Measurements from ENCODE around the gene KCNQ1.

Gene KCNQ1

DNA sequence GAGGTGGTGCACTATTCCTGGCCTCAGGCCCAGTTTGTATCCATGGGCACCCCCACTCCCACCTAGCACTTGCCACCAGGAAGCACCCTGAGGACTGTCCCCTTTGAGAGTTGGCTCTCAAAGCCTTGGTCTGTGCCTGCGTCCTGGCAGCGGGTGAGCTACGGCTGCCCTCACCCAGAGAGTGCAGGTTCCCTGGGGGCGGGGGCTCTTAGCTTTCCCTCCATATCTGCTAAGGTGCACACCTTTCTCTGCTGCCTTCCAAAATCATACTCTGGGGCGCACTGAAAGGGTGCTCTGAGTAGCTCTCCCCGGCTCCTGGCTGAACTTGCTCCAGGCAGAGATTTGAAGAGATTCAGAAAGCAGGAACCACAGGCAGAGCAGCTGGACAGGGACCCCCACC lies 7.1 kb downstream of the KCNQ1 start:
- DNase-seq (ENCODE audit: low read depth, low spot score), result no peak
- H3K4me3 ChIP-seq (ENCODE audit: low read length), result no peak overlapping the region

DNA sequence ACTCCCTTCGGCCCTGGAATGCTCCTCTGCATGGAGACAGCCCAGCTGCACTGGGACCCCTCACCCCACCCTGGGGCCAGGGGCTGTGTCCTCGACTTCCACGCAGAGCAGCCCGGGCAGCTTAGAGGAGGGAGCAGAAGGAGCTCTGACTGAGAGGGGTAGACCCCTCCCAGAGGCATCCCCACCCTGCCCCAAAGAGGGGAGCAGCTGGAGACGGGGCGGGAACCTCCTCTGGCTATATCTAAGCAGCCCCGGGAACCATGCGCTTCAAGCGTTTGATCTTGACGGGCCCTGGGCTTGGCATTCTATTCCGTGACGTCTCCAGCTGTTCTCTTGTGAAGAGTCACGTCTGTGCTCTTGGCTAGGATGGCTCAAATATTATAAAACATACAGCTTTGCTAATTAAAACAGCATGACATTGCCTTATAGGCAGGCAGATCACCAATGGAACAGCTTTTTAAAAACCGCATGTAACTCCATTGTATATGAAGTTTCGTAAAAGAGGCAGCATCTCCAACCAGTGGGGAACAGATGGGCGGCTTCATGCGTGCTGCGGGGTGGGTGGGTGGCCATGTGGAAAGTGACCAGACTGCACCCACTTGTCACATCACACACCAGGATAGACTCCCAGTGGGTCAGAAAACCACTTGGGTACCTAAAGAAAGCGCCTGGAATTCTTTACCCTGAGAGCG lies 7.7 kb downstream of the KCNQ1 start:
- no peak for DNase-seq (ENCODE audit: low read depth, low spot score)

DNA sequence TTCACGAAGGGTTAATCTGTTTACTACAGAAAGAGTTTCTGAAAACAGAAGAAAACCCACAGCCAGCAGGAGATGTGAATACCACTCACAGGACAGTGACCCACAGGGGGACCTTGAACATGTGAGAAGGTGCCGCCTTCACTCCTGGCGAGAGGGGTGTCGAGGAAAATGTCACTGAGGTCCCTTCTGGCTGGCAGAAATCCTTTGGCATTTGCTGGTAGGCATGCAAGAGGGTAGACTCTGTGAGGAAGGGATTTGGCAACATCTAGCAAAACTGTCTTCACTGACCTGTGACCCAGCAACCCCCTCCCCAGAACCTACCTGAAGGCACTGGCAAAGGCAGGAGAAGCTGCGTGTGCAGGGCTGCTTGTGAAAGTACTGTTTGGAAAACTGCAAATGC lies 8.6 kb downstream of the KCNQ1 start:
- DNase-seq (ENCODE audit: low read depth, low spot score), result no peak
- no peak overlapping the region for H3K4me3 ChIP-seq (ENCODE audit: low read length)

More for the DNA sequence above, 7.7 kb downstream of the KCNQ1 start:
- no peak overlapping the region for H3K4me3 ChIP-seq (ENCODE audit: low read length)

DNA sequence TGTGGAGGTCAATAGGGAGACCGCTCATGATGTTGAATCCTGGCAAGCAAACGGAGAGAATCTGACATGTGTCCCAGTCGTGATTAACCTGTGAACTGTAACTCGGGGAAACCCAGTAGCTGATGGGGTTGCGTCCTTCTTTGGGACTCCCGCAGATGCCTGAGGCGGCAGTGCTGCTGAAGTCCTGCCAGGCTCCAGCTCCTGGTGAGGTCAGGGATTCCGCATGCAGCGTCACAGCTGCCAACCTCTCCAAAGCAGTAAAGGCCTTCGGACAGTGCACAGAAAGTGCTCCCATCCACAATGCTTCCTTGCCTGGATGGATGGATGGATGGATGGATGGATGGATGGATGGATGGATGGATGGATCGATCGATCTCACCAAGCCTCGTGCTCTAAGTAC lies 13.5 kb downstream of the KCNQ1 start:
- no peak for DNase-seq (ENCODE audit: low read depth, low spot score)

DNA sequence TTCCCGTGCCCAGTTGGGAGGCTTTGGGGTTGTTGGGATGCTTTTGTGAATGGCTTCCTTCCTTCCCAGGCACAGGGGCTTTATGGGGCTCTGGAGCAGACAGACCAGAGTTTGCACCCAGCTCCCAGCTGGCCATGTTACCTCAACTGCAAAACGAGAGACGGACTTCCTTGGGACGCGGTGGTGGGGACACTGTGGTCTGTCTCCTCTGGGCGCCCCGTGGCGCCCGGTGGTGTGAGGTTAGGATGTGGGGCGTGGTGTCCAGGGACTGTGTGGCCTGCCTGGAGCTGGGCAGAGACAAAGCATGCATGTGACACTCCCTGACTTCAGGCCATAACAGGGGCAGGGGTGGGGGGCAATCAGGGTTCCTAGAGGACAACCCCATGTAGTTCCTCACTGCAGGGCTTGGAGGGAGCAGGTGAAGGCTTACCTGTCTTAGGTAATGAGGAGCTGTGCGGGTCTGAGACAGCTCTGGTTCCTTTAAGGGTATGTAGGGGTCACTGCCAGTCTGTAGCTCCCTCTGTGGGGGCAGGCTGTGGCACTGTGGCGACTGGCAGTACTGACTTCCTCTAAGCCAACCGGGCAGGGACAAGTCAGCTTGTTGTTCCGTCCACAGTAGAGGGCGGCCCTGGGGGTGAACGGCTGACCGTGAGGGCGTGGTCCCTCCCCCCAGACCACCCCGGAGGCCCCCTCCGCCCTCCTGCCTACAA lies 14.4 kb downstream of the KCNQ1 start:
- no peak for DNase-seq (ENCODE audit: low read depth, low spot score)
- no peak overlapping the region for H3K4me3 ChIP-seq (ENCODE audit: low read length)

More for the DNA sequence above, 13.5 kb downstream of the KCNQ1 start:
- no peak overlapping the region for H3K4me3 ChIP-seq (ENCODE audit: low read length)

DNA sequence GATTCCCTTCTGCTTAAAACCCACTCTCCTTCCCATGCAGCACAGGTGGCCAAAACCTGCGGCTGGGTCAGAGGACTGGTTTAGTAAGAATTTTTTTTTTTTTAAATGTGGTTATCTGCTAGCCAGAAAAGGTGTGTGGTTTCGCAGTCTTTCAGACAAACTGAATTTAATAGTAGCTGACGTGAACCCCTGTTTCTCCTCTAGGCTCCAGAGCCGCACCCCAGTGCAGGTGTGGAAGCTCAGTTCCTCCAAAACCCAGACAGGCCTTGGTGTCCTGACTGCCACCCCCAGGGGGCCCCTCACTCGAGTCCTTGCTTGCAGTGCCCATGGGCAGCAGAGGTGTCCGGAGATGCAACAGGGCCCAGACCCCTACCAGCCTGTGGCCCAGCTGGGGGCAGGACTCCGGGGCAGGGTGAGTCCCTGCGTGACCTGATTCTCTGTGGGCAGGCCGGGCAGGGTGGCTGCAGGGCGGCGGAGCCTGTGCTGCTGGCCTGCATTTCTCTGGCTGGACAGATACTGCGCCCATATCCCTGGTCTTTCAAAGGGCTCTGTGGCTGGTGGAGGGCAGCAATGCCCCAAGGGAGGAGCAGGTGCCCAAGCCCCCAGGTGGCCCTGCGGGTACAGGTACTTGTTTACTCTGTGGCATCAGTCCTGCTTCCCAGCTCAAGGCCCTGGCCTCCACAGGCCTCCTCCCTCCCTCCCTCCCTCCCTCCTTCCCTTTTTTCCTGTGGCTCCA lies 15.2 kb downstream of the KCNQ1 start:
- no peak for DNase-seq (ENCODE audit: low read depth, low spot score)
- no peak overlapping the region for H3K4me3 ChIP-seq (ENCODE audit: low read length)

DNA sequence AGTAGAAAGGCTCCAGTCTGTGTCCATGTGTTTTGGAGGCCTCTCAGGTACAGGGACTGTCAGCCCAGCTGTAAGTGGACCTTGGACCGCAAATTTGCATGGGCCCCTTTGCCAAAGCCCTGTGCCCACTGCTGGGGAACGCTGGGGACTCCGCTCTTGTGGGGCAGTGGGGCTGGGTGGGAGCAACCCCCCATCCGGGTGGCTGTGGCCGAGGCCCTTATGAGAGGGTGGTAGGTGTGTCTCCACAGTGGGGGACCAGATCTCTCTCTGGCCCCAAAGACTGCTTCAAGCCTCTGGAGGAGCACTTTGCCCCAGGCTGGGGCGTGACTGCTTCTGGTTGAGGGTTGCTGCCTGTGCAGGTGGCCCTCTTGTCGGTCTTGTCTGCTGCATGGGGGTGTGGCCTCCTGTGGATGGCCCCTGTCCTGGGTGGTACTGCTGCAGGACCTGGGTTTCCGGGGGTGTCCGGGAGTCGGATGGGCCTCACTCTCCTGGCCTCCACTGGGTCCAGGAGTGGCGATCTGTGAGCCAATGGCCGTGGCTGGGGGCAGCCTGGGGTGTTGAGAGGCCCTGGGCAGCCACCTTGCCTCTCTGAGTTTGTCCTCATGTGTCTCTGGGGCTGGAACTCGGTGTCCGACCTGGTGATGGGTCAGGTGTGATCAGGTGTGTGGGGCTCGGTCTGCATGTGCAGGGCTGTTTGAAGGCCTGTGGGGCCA lies 15.9 kb downstream of the KCNQ1 start:
- no peak for DNase-seq (ENCODE audit: low read depth, low spot score)
- no peak overlapping the region for H3K4me3 ChIP-seq (ENCODE audit: low read length)

DNA sequence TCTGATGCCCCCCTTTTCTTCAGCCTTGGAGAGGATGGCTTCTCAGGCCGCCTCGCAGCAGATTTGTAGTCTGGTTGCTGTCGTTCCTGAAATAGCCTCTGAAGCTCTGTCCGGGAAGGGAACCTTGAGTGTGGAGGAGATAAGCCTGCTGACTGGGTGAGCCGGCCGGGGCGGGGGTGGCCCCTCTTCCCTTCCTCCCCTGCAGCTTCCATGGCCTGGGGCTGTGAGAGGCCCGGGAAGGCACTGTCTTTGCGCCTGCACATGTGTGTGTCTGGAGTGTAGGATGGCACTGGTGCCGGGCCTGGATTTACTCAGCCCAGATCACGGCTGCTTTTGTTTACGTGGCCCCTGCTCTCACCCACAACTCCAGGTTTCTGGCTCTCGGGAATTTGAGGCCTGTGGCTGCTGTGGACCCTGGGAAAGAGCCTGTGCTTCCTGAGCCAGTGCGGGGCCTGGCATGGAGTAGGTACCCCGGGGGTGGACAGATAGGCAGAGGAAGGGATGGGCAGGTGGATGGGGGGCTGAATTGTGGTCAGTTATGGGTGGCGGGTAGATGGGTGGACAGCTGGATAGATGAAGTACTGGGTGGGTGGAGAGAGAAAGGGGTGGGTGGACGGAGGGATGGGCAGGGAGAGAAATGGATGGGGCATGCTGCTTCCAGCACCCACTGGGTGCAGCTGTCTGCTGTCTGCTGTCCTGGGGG lies 16.6 kb downstream of the KCNQ1 start:
- DNase-seq (ENCODE audit: low read depth, low spot score), result no peak
- H3K4me3 ChIP-seq (ENCODE audit: low read length), result no peak overlapping the region

DNA sequence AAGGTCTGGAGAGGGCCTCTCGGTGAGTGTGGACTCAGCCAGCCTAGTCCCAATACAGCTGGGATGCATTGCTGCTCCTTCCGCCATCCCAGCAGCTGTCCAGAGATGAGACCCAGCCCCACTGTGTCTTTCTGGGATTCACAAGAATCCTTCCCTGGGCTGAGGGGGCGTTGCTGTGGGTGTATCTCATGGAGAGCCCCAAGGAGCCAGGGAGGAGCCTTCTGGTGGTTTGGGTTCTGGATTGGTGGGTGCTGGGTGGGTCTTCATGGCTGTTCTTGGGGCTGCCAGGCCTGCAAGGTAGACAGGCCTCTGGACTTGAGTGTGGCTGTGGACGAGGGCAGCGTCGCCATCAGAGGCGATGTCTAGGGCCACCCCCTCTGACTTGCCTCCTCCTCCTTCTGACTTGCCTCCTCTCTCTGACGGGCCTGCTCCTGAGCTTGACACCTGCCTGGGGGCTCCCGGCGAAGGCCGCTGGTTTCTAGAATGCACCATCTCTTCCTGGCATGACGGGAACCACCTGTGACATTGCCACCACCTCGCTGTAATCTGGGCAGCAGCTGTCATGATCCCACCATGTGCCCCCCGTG lies 17.2 kb downstream of the KCNQ1 start:
- no peak overlapping the region for H3K4me3 ChIP-seq (ENCODE audit: low read length)
- DNase-seq (ENCODE audit: low read depth, low spot score), result no peak

DNA sequence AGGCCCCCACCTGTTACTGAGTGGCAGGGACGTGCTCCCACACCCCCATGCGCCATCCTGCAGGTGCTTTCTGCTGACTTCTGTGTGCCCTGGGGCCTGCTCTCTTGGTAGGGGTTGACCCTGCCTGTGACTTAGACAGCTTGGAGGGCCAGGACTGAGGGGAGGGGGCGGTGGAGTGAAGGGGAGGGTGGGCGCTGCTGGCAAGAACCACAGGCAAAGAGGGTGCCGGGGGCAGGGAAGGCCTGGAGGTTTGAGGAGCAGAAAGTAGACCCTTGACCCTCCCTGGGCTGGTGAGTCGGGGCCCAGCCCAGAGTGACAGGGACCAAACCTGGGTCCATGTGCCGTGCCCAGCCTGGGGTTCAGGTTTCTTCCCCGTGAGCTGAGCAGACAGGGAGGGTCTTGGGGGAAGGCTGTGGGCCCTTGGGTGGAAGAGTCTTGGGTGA lies 17.8 kb downstream of the KCNQ1 start:
- no peak for DNase-seq (ENCODE audit: low read depth, low spot score)
- H3K4me3 ChIP-seq (ENCODE audit: low read length), result no peak overlapping the region

DNA sequence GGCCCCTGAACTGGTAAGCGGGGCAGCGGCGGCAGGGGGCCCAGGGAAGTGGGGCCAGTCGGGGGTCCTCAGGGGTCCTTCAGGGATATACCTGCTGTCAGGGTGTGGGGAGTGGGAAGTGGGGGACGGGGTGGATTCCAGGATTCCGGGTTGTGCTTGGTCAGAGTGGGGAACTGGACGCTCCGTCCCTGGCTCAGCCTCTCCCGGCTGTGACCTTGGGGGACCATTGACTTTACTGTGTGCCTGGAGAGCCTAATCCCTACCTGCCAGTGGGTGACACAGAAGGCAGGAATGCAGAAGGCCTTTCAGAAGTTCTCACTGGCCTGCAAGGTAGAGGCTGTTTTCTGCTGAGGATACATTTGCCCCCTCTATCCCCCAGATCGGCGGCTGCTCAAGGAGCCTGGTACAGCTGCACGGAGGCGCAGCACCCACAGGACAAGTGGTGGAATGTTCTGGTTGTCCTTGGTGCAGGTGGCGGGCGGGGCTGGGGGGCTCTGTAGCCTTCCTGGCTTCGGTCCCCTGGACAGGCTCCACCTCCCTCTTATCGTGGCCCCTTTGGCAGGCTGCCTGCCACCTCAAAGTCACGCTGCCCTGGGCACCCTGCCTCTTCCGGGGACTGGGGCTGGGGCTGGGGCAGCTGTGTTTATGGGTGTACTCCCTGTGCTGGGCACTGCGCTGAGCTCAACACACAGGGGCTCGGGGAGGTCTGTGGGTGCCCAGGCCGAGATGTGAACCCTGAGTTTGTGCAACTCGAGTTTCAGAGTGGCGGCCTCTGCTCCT lies 18.4 kb downstream of the KCNQ1 start:
- no peak for DNase-seq (ENCODE audit: low read depth, low spot score)
- H3K4me3 ChIP-seq (ENCODE audit: low read length), result no peak overlapping the region

DNA sequence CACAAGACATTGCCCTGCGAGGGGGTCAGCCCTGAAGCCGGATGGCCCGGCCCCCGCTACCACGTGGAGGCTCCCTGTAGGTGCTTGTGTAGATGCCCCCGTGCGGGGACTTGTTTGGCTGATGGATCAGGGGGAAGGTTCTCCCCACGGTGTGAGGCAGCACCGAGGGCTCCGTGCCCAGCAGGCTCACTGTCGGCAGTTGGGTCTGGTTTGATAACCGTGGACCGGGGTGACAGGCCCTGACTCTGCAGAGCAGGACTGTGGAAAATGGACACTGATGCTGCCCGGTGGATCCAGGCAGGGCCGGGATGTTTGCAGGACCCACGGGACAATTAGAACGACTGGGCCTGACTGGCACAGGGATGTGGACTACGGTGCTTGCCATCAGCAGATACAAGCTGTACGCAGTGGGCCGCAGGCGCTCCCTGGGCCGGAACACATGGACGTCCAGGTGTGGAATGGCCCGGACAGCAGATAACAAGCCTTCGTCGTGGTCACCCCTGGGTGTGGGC lies 19.0 kb downstream of the KCNQ1 start:
- no peak for DNase-seq (ENCODE audit: low read depth, low spot score)
- H3K4me3 ChIP-seq (ENCODE audit: low read length), result no peak overlapping the region

DNA sequence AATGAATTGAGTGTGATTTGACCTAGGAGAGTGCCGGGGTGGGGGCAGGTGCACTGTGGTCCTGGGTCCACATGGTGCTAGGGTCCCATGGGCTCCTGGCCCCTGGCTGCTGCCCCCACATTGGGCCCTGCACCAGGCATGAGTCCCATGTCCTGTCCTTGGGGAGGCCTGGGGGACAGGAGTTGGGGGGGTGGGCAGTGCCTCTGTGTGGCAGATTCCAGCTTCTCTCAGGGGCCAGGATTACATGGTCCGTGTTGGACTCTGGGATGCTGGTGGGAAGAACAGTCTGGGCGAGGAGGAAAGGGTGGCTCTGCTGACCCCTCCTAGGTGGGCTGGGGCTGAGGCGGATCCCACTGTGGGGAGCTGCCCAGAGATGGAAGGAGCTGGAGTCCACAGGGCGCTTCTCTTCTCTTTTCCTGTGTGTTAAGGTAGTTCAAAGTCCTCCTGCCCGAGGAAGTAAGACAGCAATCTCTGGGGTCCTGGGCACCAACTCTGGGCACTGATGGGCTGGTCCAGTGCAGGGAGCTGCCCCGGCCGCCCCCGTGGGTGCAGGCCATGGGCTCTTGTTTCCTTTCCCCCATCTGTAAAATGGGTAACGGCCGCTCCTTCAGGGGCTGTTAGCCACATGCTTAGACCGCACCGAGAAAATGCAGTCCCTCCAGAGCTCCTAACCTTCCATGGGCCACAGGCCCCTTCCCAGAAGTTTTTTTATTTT lies 19.8 kb downstream of the KCNQ1 start:
- no peak for DNase-seq (ENCODE audit: low read depth, low spot score)
- H3K4me3 ChIP-seq (ENCODE audit: low read length), result no peak overlapping the region

DNA sequence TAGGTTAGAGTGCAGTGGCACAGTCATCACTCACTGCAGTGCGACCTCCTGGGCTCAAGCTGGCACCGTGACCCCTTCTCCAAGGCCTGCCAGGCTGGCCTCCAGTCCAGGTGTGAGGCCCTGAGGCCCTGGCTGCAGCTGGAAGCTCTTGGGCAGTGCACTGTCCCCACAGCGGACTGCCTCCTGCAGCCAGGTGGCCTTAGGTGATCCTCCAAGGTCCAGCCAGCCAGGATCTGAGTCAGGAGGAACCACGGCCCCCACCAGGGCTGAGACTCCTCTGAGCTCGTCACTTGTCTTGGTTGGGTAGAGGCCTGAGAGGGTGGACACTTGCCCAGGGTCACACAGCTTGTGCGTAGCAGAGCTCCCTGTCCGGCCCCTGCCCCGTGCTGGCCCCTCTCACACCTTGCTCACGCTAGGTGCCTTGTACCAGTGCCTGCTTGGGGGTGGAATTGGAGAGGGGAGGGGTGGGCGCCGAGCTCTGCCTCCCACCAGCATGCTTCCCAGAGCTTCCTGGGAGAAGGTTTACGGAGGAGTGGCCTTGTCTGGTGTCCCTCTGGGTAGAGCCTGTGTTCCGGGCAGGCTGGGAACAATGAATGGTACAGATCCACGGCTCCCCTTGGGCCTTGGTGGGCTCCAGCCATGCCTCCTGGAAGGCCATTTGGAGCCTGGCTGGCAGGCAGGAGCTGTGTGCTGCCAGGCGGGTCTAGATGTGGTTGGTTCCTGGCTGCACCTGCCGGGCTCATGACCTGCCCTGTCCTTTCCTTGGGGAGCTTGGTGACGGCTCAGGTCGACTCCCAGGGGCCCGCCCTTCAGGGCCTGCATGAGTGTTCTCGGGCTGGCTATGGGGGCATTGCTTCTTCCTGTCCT lies 20.6 kb downstream of the KCNQ1 start:
- DNase-seq (ENCODE audit: low read depth, low spot score), result no peak
- H3K4me3 ChIP-seq (ENCODE audit: low read length), result no peak overlapping the region

DNA sequence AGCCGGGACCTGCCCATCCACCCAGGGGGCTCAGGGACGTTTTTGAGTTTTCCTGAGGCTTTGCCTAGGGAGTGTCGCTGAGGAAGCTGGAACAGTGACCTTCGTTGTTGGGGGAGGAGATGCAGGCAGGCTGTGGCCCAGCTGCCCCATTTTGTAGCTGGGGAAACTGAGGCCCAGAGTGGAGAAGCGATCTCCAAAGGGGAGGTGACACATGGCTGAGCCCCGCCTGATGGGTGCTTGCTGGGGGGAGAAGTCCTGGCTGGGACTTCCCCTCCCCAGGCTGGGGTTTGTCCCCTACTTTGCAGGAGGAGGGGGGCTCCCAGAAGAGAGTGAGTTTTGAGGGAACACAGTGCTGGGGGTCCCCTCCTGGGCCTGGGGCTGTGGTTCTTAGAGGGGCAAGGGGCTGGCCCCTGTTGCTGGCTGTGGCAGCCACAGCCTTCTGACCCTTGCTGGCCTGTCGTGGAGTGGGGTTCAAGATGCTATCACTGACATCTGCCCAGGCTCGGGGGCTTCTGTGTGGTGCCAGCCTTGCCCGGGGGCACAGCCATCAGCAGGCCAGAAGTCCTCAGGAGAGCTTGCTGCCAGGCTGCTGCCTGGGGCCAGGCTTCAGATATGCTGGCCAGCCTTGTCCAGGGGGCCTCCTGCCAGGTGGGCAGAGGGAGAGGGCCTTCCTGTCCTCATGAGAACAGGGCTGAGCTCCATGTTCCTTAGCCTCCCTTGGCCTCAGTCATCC lies 21.4 kb downstream of the KCNQ1 start:
- H3K4me3 ChIP-seq (ENCODE audit: low read length), result no peak overlapping the region
- DNase-seq (ENCODE audit: low read depth, low spot score), result no peak
